ENCODE measurements around the gene SYN1.

- no peak for TF ChIP-seq POLR2A (IDR thresholded peaks at IDR 0.05; ENCODE audit: extremely low read depth, insufficient read length)
- no peak for TF ChIP-seq CTCF (IDR thresholded peaks at IDR 0.05; ENCODE audit: low read depth, low read length)
- TF ChIP-seq MAX (IDR thresholded peaks at IDR 0.05; ENCODE audit: low read depth, low read length), result no peak
Measured at GRCh38 chrX:47637546-47638195, 18.0 kb upstream of the SYN1 start.

Measured in NB4 (cell line).